SH-SY5Y (cell line): ENCODE results near the gene FAM200A.

Source experiments
- GATA2 ChIP-seq: IDR thresholded peaks from 2 replicates; pipeline ENCODE4 v1.6.1; 2011; ENCODE audit warnings: mild to moderate bottlenecking, low read depth, low read length
- GATA3 ChIP-seq: IDR thresholded peaks from 2 replicates; pipeline ENCODE4 v1.6.1; 2011; ENCODE audit warnings: low read depth, mild to moderate bottlenecking, low read length, moderate library complexity

The FAM200A gene

GRCh38 chr7:99539213-99539811, 12.6 kb downstream of the FAM200A start:
- TF ChIP-seq GATA2 (no peak), GATA3 (no peak)

GRCh38 chr7:99535667-99536066, 16.2 kb downstream of the FAM200A start:
- TF ChIP-seq GATA2 (no peak), GATA3 (no peak)

DNA sequence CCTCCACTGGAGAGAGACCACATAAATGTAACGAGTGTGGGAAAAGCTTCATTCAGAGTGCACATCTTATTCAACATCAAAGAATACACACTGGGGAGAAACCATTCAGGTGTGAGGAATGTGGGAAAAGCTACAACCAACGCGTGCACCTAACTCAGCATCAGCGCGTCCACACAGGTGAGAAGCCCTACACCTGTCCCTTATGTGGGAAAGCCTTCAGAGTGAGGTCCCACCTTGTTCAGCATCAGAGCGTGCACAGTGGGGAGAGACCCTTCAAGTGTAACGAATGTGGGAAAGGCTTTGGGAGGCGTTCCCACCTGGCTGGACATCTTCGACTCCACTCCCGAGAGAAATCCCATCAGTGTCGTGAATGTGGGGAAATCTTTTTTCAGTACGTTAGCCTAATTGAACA, 20.6 kb downstream of the FAM200A start:
- TF ChIP-seq GATA2: no peak
- TF ChIP-seq GATA3: no peak

- TF ChIP-seq GATA2 (no peak), GATA3 (no peak)
These were observed 26.0 kb downstream of the FAM200A start for GRCh38 chr7:99525713-99526440.

- no peak for TF ChIP-seq GATA2
- no peak for TF ChIP-seq GATA3
These were observed 30.5 kb downstream of the FAM200A start for GRCh38 chr7:99521399-99521798.

- TF ChIP-seq GATA2 (no peak), GATA3 (no peak)
These were observed 37.9 kb downstream of the FAM200A start for GRCh38 chr7:99514050-99514449.

- no peak for TF ChIP-seq GATA2
These were observed 46.6 kb downstream of the FAM200A start for GRCh38 chr7:99505324-99505662.

DNA sequence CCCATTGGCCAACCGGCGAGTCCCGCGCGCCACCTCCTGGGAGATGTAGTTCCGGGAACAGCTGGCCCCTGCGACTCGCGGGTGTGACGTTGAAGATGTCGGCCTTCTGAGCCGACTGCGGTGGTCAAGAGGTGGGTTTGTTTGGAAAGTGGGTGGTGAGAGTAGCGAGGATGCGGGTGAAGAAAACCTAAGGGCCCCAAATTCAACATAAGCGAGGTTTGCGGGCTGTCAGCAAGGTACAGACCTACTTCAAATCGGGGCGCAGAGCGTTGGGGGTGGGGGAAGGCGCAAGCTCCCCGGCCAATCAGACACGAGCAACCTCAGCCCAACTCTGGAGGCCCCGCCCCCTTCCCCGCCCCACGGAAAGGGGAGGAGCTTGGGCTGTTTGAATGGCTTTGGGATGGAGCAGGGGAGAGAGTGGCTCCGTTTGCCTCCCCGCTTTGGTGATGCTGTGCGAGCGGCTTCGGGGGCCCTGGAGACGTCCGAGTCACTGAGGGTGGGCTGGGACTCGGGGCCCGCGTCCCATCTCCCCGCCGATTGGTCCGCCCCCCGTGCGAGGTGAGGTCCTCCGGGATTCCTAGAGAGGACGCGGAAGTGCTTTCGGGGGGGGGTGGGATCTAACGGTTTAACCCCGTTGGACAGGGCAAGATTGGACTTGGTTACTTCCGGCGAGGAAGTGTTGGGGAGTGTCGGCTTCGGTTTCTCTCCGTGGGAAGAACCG, 47.2 kb downstream of the FAM200A start, which contains the start of gene ZKSCAN5:
Gene ZKSCAN5 (plus strand): TSS at position 60 of the 721 bp plus-strand sequence. CDS start 1,383 bp downstream, outside the sequence.
- TF ChIP-seq GATA3 (no peak), GATA2 (peak; percentile 45; the same call in 1 of the 2 replicates)

DNA sequence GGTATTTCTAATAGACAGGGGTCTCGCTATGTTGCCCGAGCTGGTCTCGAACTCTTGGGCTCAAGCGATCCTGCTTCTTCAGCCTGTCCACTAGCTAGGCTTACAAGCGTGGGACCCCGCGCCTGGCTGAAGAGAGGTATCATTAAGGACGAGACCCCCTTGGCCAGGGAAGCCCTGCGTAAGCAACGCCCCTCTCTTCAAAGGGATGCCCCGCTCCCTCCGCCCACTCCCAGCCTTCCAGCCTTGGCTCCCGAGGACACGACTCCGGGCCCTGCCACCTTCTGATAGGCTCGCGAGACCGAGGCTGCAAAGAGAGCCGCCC, 47.7 kb downstream of the FAM200A start:
- TF ChIP-seq GATA2 (no peak), GATA3 (no peak)

- no peak for TF ChIP-seq GATA2
These were observed 51.3 kb downstream of the FAM200A start for GRCh38 chr7:99500637-99501009.

- no peak for TF ChIP-seq GATA3
- no peak; the same call in 1 of the 2 replicates for TF ChIP-seq GATA2
These were observed 51.9 kb downstream of the FAM200A start, which contains the start of gene ZNF394 for GRCh38 chr7:99499721-99500636. Gene ZNF394, minus strand, starts transcription at chr7:99500281. Its CDS starts 188 bp downstream, at chr7:99500093.

GRCh38 chr7:99499371-99499720, 52.6 kb downstream of the FAM200A start:
- no peak for TF ChIP-seq GATA3
- no peak for TF ChIP-seq GATA2

GRCh38 chr7:99498546-99498944, 53.4 kb downstream of the FAM200A start:
- TF ChIP-seq GATA3: no peak
- no peak for TF ChIP-seq GATA2
